GM12878 (cell line): ENCODE data around the gene PBRM1. TPM values are rescaled to one million over a fixed set of nuclear protein-coding genes. Genes with fewer than 3 reads are reported as not detected.

Source experiments
- CTCF ChIP-seq, 3 experiments: IDR thresholded peaks in 2 of 3; conservative IDR thresholded peaks in 1 of 3; 2 replicates each; pipeline ENCODE4 v1.5.1; 2011; ENCODE audit warnings: low read depth in 3 of 3, low read length in 3 of 3, mild to moderate bottlenecking in 3 of 3, control low read depth in 2 of 3, moderate library complexity in 2 of 3, inconsistent platforms in 1 of 3, mixed read lengths in 1 of 3; ENCODE audit not compliant: control insufficient read depth in 2 of 3, insufficient read depth in 1 of 3; ENCODE audit errors: extremely low read depth in 1 of 3
- FOXM1 ChIP-seq: IDR thresholded peaks from 2 replicates; pipeline ENCODE4 v1.6.1; 2012; ENCODE audit warnings: low read depth, mild to moderate bottlenecking, inconsistent platforms, low read length, moderate library complexity
- GATAD2B ChIP-seq: fragments of 450-650 bp; conservative IDR thresholded peaks from 2 replicates; pipeline ENCODE4 v1.6.1; 2017; ENCODE audit warnings: low read depth, mild to moderate bottlenecking, moderate library complexity
- MAX ChIP-seq: IDR thresholded peaks from 2 replicates; pipeline ENCODE4 v1.6.1; 2012; ENCODE audit warnings: low read depth, low read length, improper control_type of control experiment
- MXI1 ChIP-seq: fragments of 150-350 bp; IDR thresholded peaks from 2 replicates; pipeline ENCODE4 v1.6.1; 2011; ENCODE audit warnings: low read depth, mild to moderate bottlenecking, inconsistent platforms, low read length, improper control_type of control experiment
- NR2C2 ChIP-seq: IDR thresholded peaks from 2 replicates; pipeline ENCODE4 v1.6.1; 2011; ENCODE audit warnings: borderline replicate concordance, low read depth; ENCODE audit not compliant: control insufficient read depth, insufficient read length
- NR2F1 ChIP-seq: fragments of 450-650 bp; conservative IDR thresholded peaks from 2 replicates; pipeline ENCODE4 v1.6.1; 2017; ENCODE audit warnings: mild to moderate bottlenecking
- RAD51 ChIP-seq: fragments of 450-650 bp; IDR thresholded peaks from 2 replicates; pipeline ENCODE4 v1.6.1; 2016; ENCODE audit warnings: moderate library complexity, mild to moderate bottlenecking, inconsistent platforms
- SIX5 ChIP-seq: IDR thresholded peaks from 2 replicates; pipeline ENCODE4 v1.6.1; 2011; ENCODE audit warnings: mild to moderate bottlenecking, low read depth, low read length, moderate library complexity; ENCODE audit not compliant: severe bottlenecking
- WRNIP1 ChIP-seq: IDR thresholded peaks from 2 replicates; pipeline ENCODE4 v1.6.1; 2011; ENCODE audit warnings: low read depth, low read length, improper control_type of control experiment, borderline replicate concordance
- ZNF687 ChIP-seq: fragments of 450-650 bp; IDR thresholded peaks from 2 replicates; pipeline ENCODE4 v1.6.1; 2017; ENCODE audit warnings: mild to moderate bottlenecking, moderate library complexity
- polyA plus RNA-seq, 11 experiments: library from polyadenylated mRNA; depleted of rRNA in 4 of 11; unstranded in 6 of 11; stranded (reverse) in 5 of 11; fragments of >200 nt; fragmentation: Nextera tagmentation in 4 of 11; fragmentation: Illumina TruSeq in 1 of 11; extraction: Ambion mirVana in 4 of 11; extraction: Trizol in 1 of 11; gene quantifications; 1 replicate in 1 of 11; 2 replicates in 10 of 11; pipeline versions ENCODE4 v1.2.1 to v1.2.3, GENCODE V29; 2011 to 2016; ENCODE audit warnings: inconsistent platforms in 2 of 11, missing spikeins in 2 of 11, low read depth in 1 of 11
- total RNA-seq, 4 experiments: library from RNA; depleted of rRNA in 3 of 4; stranded (reverse); fragments of >200 nt in 3 of 4; fragmentation: Illumina TruSeq in 1 of 4; extraction: Trizol in 1 of 4; gene quantifications; 2 replicates each; pipeline versions ENCODE4 v1.2.1 to v1.2.3, GENCODE V29; 2013 to 2021
- TF ChIP-seq, protein P1 (sequence below): fragments of 450-650 bp; IDR thresholded peaks from 2 replicates; pipeline ENCODE4 v1.6.1; 2017; ENCODE audit warnings: mild to moderate bottlenecking, low read depth, inconsistent platforms; ENCODE audit not compliant: poor library complexity, severe bottlenecking

The PBRM1 gene
- total and polyA plus RNA-seq, 10 of the 15 experiments (the other 5 are each of a cell fraction or from before 2014, with no cell fraction given), result 8.9 to 88.9 (median 39.3) TPM

DNA sequence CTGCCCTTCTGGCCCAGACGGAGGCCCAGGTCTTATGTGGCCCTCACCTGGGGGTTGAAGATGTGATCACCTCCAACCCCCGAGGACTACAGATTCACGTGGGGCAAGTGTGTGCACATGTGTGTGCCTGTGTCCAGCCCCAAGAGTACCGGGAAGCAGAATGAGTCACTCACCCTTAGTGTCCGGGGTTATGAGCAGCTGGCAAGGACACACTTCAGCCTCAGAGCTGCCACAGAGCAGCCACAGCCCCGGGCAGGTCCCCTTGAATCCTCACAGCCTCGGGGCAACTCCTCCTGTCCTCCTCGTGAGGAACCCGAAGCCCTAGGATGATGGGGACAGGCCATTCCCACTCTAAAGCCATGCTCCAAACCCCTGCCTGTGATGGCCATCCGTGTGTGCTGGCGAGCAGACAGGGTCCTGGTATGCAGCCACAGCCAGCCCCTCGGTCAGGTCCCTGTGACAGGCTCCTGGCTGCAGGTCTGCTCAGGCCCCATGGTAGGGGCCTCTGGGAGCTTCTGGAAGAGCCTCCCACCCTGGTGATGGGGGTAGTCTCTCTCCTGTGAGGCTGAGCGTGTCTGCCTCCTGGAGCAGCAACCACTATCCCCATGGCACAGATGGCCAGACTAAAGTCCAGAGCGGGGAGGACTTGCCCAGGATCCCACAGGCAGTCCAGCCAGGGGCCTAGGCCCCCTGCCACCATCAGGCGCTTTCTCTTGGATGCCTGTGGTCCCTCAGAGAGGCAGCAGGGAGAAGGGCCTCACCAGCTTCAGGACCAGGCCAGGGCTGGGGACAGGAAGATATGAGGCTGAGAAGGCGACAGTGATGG, 189.7 kb downstream of the PBRM1 start (continued):
- TF ChIP-seq ZNF687 (no peak), WRNIP1 (no peak), CTCF (IDR thresholded peaks at IDR 0.05 in 2 of 3, conservative IDR thresholded peaks at IDR 0.05 in 1 of 3; ENCODE audit: control insufficient read depth in 2 of 3, extremely low read depth in 1 of 3, insufficient read depth in 1 of 3, low read depth in 3 of 3, low read length in 3 of 3) (no peak), FOXM1 (no peak), MAX (no peak), MXI1 (no peak), GATAD2B (no peak), NR2C2 (no peak), NR2F1 (no peak), SIX5 (no peak), RAD51 (no peak)
- TF ChIP-seq, protein P1, sequence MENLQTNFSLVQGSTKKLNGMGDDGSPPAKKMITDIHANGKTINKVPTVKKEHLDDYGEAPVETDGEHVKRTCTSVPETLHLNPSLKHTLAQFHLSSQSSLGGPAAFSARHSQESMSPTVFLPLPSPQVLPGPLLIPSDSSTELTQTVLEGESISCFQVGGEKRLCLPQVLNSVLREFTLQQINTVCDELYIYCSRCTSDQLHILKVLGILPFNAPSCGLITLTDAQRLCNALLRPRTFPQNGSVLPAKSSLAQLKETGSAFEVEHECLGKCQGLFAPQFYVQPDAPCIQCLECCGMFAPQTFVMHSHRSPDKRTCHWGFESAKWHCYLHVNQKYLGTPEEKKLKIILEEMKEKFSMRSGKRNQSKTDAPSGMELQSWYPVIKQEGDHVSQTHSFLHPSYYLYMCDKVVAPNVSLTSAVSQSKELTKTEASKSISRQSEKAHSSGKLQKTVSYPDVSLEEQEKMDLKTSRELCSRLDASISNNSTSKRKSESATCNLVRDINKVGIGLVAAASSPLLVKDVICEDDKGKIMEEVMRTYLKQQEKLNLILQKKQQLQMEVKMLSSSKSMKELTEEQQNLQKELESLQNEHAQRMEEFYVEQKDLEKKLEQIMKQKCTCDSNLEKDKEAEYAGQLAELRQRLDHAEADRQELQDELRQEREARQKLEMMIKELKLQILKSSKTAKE, result no peak
